ENCODE measurements around the gene ASS1. TPM values are rescaled to one million over a fixed set of nuclear protein-coding genes. Genes with fewer than 3 reads are reported as not detected.

The ASS1 gene
- total RNA-seq, 1 donor from 2014 or later, result 117 TPM

GRCh38 chr9:130425741-130426466 lies 18.9 kb upstream of the ASS1 start:
- Mint-ChIP-seq H3K36me3 (ENCODE audit: low read depth, unreplicated experiment) (peaks cover 2% of the 10 kb centered on the region), H3K27me3 (ENCODE audit: low read depth, unreplicated experiment) (peaks cover 30% of the 10 kb centered on the region), H3K27ac (ENCODE audit: unreplicated experiment) (no peak overlapping the region), H3K4me3 (ENCODE audit: unreplicated experiment) (no peak overlapping the region), H3K4me1 (ENCODE audit: low read depth, unreplicated experiment) (no peaks in the 10 kb centered on the region), H3K9me3 (ENCODE audit: unreplicated experiment) (peaks cover 7% of the 10 kb centered on the region)
- Histone ChIP-seq H3K4me2 (ENCODE audit: low read length) (no peak overlapping the region), H3K79me2 (ENCODE audit: insufficient read depth, low read length) (no peaks in the 10 kb centered on the region), H4K20me1 (ENCODE audit: insufficient read depth, low read length) (no peaks in the 10 kb centered on the region), H3K9me3 (ENCODE audit: insufficient read depth, low read depth, low read length) (no peaks in the 10 kb centered on the region), H3K27me3 (ENCODE audit: insufficient read depth, low read length) (no peaks in the 10 kb centered on the region), H2AFZ (ENCODE audit: low read depth, low read length) (no peak overlapping the region), H3K9ac (ENCODE audit: low read length) (no peak overlapping the region), H3K4me3 (ENCODE audit: insufficient read depth, low read depth, low read length) (no peak overlapping the region), H3K27ac (ENCODE audit: low read depth, low read length) (no peak overlapping the region), H3K36me3 (ENCODE audit: insufficient read depth, low read length) (no peaks in the 10 kb centered on the region), H3K4me1 (ENCODE audit: insufficient read depth, low read length) (peaks cover 30% of the 10 kb centered on the region)
- FAIRE-seq (no peak), DNase-seq (ENCODE audit: low read depth) (no peak)
- TF ChIP-seq EZH2 (IDR thresholded peaks at IDR 0.05; ENCODE audit: insufficient read depth, low read length) (no peak), CTCF (IDR thresholded peaks at IDR 0.05; ENCODE audit: insufficient read depth, low read depth, low read length) (no peak)

- Mint-ChIP-seq H3K27ac (ENCODE audit: unreplicated experiment) (no peak overlapping the region), H3K27me3 (ENCODE audit: low read depth, unreplicated experiment) (peaks cover 30% of the 10 kb centered on the region), H3K4me3 (ENCODE audit: unreplicated experiment) (no peak overlapping the region), H3K36me3 (ENCODE audit: low read depth, unreplicated experiment) (peaks cover 2% of the 10 kb centered on the region), H3K9me3 (ENCODE audit: unreplicated experiment) (peaks cover 7% of the 10 kb centered on the region), H3K4me1 (ENCODE audit: low read depth, unreplicated experiment) (no peaks in the 10 kb centered on the region)
- peaks cover 25% of the 10 kb centered on the region for H3K4me1 ChIP-seq (ENCODE audit: insufficient read depth, low read length)
- no peak overlapping the region for H3K4me2 ChIP-seq (ENCODE audit: low read length)
- no peaks in the 10 kb centered on the region for H3K79me2 ChIP-seq (ENCODE audit: insufficient read depth, low read length)
- H3K27ac ChIP-seq (ENCODE audit: low read depth, low read length), result no peak overlapping the region
- no peak overlapping the region for H2AFZ ChIP-seq (ENCODE audit: low read depth, low read length)
- H3K9me3 ChIP-seq (ENCODE audit: insufficient read depth, low read depth, low read length), result no peaks in the 10 kb centered on the region
- H3K27me3 ChIP-seq (ENCODE audit: insufficient read depth, low read length), result no peaks in the 10 kb centered on the region
- FAIRE-seq (no peak), DNase-seq (ENCODE audit: low read depth) (no peak)
- H3K9ac ChIP-seq (ENCODE audit: low read length), result no peak overlapping the region
- H3K36me3 ChIP-seq (ENCODE audit: insufficient read depth, low read length), result no peaks in the 10 kb centered on the region
- TF ChIP-seq CTCF (IDR thresholded peaks at IDR 0.05; ENCODE audit: insufficient read depth, low read depth, low read length) (no peak), EZH2 (IDR thresholded peaks at IDR 0.05; ENCODE audit: insufficient read depth, low read length) (no peak)
- no peaks in the 10 kb centered on the region for H4K20me1 ChIP-seq (ENCODE audit: insufficient read depth, low read length)
- H3K4me3 ChIP-seq (ENCODE audit: insufficient read depth, low read depth, low read length), result no peak overlapping the region
These were observed 18.3 kb upstream of the ASS1 start for GRCh38 chr9:130426467-130426773.

GRCh38 chr9:130426883-130427282 lies 17.9 kb upstream of the ASS1 start:
- Histone ChIP-seq H4K20me1 (ENCODE audit: insufficient read depth, low read length) (no peaks in the 10 kb centered on the region), H2AFZ (ENCODE audit: low read depth, low read length) (peak overlapping the region; percentile 39), H3K27me3 (ENCODE audit: insufficient read depth, low read length) (no peaks in the 10 kb centered on the region), H3K27ac (ENCODE audit: low read depth, low read length) (no peak overlapping the region), H3K36me3 (ENCODE audit: insufficient read depth, low read length) (no peaks in the 10 kb centered on the region), H3K4me2 (ENCODE audit: low read length) (peak overlapping the region; percentile 29), H3K9ac (ENCODE audit: low read length) (no peak overlapping the region), H3K9me3 (ENCODE audit: insufficient read depth, low read depth, low read length) (no peaks in the 10 kb centered on the region), H3K79me2 (ENCODE audit: insufficient read depth, low read length) (no peaks in the 10 kb centered on the region), H3K4me3 (ENCODE audit: insufficient read depth, low read depth, low read length) (no peak overlapping the region), H3K4me1 (ENCODE audit: insufficient read depth, low read length) (peaks cover 20% of the 10 kb centered on the region)
- H3K4me3 Mint-ChIP-seq (ENCODE audit: unreplicated experiment), result no peak overlapping the region
- H3K27me3 Mint-ChIP-seq (ENCODE audit: low read depth, unreplicated experiment), result peaks cover 30% of the 10 kb centered on the region
- no peak overlapping the region for H3K27ac Mint-ChIP-seq (ENCODE audit: unreplicated experiment)
- peaks cover 2% of the 10 kb centered on the region for H3K36me3 Mint-ChIP-seq (ENCODE audit: low read depth, unreplicated experiment)
- DNase-seq (ENCODE audit: low read depth), result peak; percentile 42
- no peak for FAIRE-seq
- no peak for TF ChIP-seq CTCF (IDR thresholded peaks at IDR 0.05; ENCODE audit: insufficient read depth, low read depth, low read length)
- no peak for TF ChIP-seq EZH2 (IDR thresholded peaks at IDR 0.05; ENCODE audit: insufficient read depth, low read length)
- H3K4me1 Mint-ChIP-seq (ENCODE audit: low read depth, unreplicated experiment), result no peaks in the 10 kb centered on the region
- peaks cover 7% of the 10 kb centered on the region for H3K9me3 Mint-ChIP-seq (ENCODE audit: unreplicated experiment)

Measured in astrocyte (in vitro differentiated cells and primary cell).